GM15510 (cell line): Measurements from ENCODE around the gene HSP90AA1.

ENCODE experiments used
- POLR2A ChIP-seq: IDR thresholded peaks from 3 replicates; pipeline ENCODE4 v1.6.1; 2011; ENCODE audit warnings: borderline replicate concordance; ENCODE audit not compliant: insufficient read length; ENCODE audit errors: extremely low read depth

HSP90AA1 gene

DNA sequence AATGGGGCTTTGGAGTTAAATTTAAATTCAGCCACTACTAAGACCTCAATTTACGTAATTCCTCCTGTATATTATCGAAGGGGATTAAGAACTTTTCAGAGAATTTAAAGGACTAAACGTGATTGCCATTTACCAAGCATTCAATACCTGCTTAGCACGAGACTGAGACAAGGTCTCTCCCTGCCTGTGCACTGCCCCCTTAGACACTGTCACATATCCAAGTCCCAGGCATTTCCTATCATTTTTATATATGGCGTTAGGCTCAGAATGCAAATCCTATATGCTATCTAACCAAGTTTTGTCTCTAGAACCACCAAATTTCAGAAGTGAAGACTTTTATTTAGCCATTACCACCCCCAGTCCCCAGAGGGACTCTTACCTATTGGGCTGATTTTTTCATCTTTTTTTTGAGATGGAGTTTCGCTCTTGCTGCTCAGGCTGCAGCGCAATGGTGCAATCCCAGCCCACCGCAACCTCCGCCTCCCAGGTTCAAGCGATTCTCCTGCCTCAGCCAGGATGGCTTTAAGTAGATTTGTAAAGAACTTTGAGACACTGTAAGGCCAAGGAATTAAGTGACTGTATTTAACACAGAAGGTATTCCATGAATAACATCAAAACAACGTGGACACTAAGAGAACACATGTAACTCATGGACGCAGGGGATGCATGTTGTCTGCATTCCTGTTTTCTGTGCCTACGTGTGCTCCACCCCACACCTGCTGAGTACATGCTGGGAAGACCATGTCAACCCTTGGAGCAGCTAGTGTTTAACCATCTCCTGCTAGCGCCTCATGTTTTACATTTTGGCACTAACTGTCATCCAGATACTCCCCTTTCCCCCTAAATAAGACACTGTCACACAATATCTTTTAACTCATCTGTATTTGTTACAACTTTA is 6.4 kb downstream of the HSP90AA1 start:
- no peak for TF ChIP-seq POLR2A

- no peak for TF ChIP-seq POLR2A
Observed at GRCh38 chr14:102079700-102079979, 7.2 kb downstream of the HSP90AA1 start.

DNA sequence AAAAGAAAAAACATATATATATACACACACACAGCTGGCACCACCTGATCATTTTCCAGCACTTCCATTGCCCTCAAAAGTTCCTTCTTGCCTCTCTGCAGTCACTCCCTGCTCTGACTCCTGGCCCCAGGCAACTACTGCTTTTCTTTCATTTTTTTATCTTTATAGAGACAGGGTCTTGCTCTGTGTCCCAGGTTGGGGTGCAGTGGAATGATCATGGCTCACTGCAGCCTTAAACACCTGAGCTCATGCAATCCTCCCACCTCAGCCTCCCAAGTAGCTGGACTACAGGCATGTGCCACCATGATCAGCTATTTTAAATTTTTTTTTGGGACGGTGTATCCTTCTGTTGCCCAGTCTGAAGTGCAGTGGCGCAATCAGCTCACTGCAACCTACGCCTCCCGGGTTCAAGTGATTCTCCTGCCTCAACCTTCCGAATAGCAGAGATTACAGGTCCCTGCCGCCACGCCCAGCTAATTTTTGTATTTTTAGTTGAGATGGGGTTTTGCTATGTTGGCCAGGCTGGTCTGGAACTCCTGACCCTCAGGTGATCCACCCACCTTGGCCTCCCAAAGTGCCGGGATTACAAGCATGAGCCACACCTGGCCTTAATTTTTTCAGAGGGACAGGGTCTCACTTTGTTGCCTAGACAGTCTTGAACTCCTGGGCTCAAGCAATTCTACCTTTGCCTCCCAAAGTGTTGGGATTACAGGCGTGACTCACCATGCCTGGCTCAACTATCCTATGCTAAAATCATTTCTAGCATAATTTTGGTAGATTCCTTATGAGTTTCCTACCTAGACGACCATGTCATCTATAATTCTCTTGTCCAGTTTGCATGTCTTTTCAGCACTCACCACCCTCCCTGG is 7.8 kb downstream of the HSP90AA1 start:
- no peak for TF ChIP-seq POLR2A

- TF ChIP-seq POLR2A, result no peak
Observed at GRCh38 chr14:102077382-102077709, 9.5 kb downstream of the HSP90AA1 start.

GRCh38 chr14:102075155-102075554 is 11.7 kb downstream of the HSP90AA1 start:
- TF ChIP-seq POLR2A, result no peak

- no peak for TF ChIP-seq POLR2A
Observed at GRCh38 chr14:102074415-102074964, 12.4 kb downstream of the HSP90AA1 start.

- no peak for TF ChIP-seq POLR2A
Observed at GRCh38 chr14:102071283-102071998, 15.4 kb downstream of the HSP90AA1 start.

GRCh38 chr14:102066041-102066451 is 20.8 kb downstream of the HSP90AA1 start:
- TF ChIP-seq POLR2A, result no peak

DNA sequence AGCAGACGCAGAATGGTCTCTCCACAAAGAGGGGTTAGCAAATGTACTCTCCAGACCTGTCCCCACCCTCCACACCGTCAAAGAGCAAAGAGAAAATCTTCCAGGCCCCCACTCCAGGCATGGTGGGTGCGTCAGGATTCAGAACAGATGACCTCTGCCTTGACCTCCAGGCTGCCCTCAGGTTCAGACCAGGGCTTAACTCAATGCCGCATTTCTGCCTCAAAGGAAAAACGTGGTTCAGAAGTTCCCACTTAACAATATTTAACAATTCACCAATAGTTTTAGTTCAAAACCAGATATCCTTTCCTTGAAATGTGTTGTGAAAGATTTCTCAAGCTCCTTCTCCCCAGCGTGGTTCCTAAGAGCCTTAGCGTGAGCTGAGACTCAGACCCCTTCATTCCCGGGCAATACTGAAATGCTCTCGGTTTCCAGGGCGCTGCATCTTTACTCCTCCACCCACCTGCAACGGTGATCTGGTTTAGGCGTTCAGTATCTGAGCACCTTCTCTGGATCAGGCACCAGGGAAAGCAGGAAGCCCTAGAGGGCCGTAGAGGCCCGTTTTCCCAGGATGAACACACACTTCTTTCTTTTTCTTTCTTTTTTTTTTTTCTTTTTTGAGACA is 22.9 kb downstream of the HSP90AA1 start:
- TF ChIP-seq POLR2A, result no peak

GRCh38 chr14:102063109-102063807 is 23.6 kb downstream of the HSP90AA1 start:
- TF ChIP-seq POLR2A, result no peak

DNA sequence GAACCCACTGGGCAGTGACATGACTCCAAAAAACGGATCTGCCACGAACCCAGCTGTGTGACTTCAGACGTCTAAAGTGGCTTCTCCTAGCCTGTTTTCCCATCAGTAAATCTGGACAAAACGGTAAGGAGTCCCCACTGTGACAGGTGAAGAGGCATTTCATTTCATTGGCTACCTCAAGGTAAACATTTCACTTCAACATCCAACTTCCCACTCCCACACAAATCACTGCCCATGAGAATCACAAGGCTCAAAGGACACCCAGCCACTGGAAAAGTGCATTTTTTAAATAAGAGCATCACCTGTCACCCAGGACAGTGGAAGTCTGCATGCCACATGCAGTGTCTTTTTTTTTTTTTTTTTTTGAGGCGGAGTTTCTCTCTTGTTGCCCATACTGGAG is 27.9 kb downstream of the HSP90AA1 start:
- no peak for TF ChIP-seq POLR2A

- TF ChIP-seq POLR2A, result no peak
Observed at GRCh38 chr14:102058146-102058545, 28.7 kb downstream of the HSP90AA1 start.

DNA sequence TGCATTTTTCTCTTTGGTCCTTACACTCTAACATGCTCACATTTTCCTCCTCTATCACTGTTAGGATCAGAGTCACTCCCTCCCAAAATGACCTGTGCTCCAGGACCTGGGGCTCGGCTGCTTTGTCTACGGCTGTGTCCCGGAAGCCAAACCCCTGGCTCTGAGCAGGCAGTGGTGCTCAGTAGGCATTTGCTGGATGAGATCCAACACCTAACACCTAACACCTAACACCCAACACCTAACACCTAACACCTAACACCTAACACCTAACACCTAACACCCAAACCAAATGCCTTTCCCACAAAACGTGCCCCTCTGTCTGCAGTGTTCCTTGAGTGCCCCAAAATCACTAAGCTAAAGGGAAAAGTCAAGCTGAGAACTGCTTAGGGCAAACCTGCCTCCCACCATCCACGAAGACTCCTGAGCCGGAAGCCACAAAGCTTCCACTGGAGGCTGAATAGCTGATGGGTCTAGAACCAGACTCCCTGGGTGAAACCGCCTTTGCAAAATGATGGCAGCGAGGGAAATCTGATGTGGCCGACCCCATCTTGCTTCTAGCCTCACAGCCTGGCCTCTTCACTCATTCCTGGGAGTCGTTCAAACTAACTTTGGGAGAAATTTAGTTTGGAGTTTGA is 29.2 kb downstream of the HSP90AA1 start:
- TF ChIP-seq POLR2A, result no peak

DNA sequence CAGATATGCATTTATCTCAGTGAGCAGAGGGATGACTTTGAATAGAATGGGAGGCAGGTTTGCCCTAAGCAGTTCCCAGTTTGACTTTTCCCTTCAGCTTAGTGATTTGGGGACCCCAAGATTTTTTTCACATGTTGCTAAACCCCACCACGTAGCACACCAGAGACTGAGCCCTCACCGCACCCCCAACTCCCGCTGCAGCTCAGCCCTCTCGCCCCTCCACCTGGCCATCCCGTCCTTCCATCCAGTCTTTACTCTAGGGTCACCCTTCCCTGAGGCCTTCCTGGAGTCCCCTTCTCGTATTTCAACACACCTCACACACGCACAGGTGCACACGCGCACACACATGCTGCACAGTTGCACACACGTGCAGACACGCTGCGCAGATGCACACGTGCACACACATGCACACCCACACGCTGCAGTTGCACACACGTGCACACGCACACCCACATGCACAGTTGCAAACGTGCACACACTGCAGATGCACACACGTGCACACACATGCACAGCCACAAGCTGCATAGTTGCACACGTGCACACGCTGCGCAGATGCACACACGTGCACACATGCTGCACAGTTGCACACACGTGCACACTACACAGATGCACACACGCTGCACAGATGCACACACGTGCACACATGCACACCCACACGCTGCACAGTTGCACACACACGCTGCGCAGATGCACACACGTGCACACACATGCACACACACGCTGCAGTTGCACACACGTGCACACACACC is 30.0 kb downstream of the HSP90AA1 start:
- no peak for TF ChIP-seq POLR2A
